Ectodermal cell (in vitro differentiated cells): Measurements from ENCODE around the gene WDR62.

Source experiments
- H3K27ac ChIP-seq: 2 replicates; pipeline ENCODE4 v1.7.0; 2013; ENCODE audit warnings: mild to moderate bottlenecking, low read depth, low read length; ENCODE audit not compliant: insufficient read depth, poor library complexity, severe bottlenecking
- H3K27me3 ChIP-seq: 2 replicates; pipeline ENCODE4 v1.7.0; 2013; ENCODE audit warnings: mild to moderate bottlenecking, low read length; ENCODE audit not compliant: insufficient read depth, control insufficient read depth, poor library complexity, severe bottlenecking
- H3K36me3 ChIP-seq: one replicate; pipeline ENCODE4 v1.7.0; 2013; ENCODE audit warnings: low read length; ENCODE audit not compliant: control insufficient read depth, insufficient read depth
- H3K4me1 ChIP-seq: one replicate; pipeline ENCODE4 v1.7.0; 2013; ENCODE audit warnings: low read length; ENCODE audit not compliant: control insufficient read depth, insufficient read depth
- H3K4me3 ChIP-seq: 2 replicates; pipeline ENCODE4 v1.7.0; 2013; ENCODE audit warnings: low read depth, low read length, control low read depth; ENCODE audit not compliant: insufficient read depth
- H3K9me3 ChIP-seq: 2 replicates; pipeline ENCODE4 v1.7.0; 2013; ENCODE audit warnings: mild to moderate bottlenecking, low read length, moderate library complexity; ENCODE audit not compliant: control insufficient read depth
- WGBS, 2 experiments: methylation state at CpG; one replicate each; pipeline ENCODE4 v1.1.7; 2013; ENCODE audit warnings: missing lambda C conversion rate in 2 of 2; 5-methylcytosine and 5-hydroxymethylcytosine counted together

Gene WDR62

GRCh38 chr19:36141039-36141927, 86.6 kb downstream of the WDR62 start:
- Histone ChIP-seq H3K27ac (no peak overlapping the region), H3K4me1 (peaks cover 5% of the 10 kb centered on the region), H3K27me3 (no peaks in the 10 kb centered on the region), H3K4me3 (peak overlapping the region; percentile 100), H3K9me3 (no peaks in the 10 kb centered on the region), H3K36me3 (peaks cover 25% of the 10 kb centered on the region)
- WGBS, 2 experiments = 15 to 16% methylated on average over 42 of the region's 42 CpGs

GRCh38 chr19:36142046-36142445, 87.3 kb downstream of the WDR62 start:
- Histone ChIP-seq H3K27me3 (no peaks in the 10 kb centered on the region), H3K4me1 (peaks cover 5% of the 10 kb centered on the region), H3K27ac (no peak overlapping the region), H3K4me3 (no peak overlapping the region), H3K36me3 (peaks cover 31% of the 10 kb centered on the region), H3K9me3 (no peaks in the 10 kb centered on the region)
- WGBS, 2 experiments = 95% methylated on average over 14 of the region's 14 CpGs

- 94 to 96% methylated on average over 9 of the region's 9 CpGs for WGBS, 2 experiments
- Histone ChIP-seq H3K36me3 (peaks cover 34% of the 10 kb centered on the region), H3K9me3 (no peaks in the 10 kb centered on the region)
Measured at GRCh38 chr19:36142496-36142895, 87.8 kb downstream of the WDR62 start.

GRCh38 chr19:36144624-36145023, 89.9 kb downstream of the WDR62 start:
- Histone ChIP-seq H3K36me3 (peaks cover 50% of the 10 kb centered on the region), H3K27ac (no peak overlapping the region)
- WGBS, 2 experiments = 92 to 97% methylated on average over 6 of the region's 6 CpGs

More at GRCh38 chr19:36142496-36142895, 87.8 kb downstream of the WDR62 start:
- Histone ChIP-seq H3K4me3 (no peak overlapping the region), H3K27ac (no peak overlapping the region), H3K4me1 (peaks cover 5% of the 10 kb centered on the region), H3K27me3 (no peaks in the 10 kb centered on the region)

GRCh38 chr19:36149673-36150406, 95.1 kb downstream of the WDR62 start:
- no peaks in the 10 kb centered on the region for H3K9me3 ChIP-seq
- H3K27ac ChIP-seq = no peak overlapping the region
- 94 to 95% methylated on average over 13 of the region's 13 CpGs for WGBS, 2 experiments
- no peaks in the 10 kb centered on the region for H3K27me3 ChIP-seq
- no peak overlapping the region for H3K4me3 ChIP-seq
- H3K36me3 ChIP-seq = peaks cover 47% of the 10 kb centered on the region
- H3K4me1 ChIP-seq = no peaks in the 10 kb centered on the region

More at GRCh38 chr19:36144624-36145023, 89.9 kb downstream of the WDR62 start:
- peaks cover 5% of the 10 kb centered on the region for H3K4me1 ChIP-seq
- H3K4me3 ChIP-seq = no peak overlapping the region
- H3K27me3 ChIP-seq = no peaks in the 10 kb centered on the region
- H3K9me3 ChIP-seq = no peaks in the 10 kb centered on the region

GRCh38 chr19:36150586-36150985, 95.9 kb downstream of the WDR62 start:
- Histone ChIP-seq H3K4me3 (no peak overlapping the region), H3K36me3 (peaks cover 46% of the 10 kb centered on the region), H3K4me1 (no peaks in the 10 kb centered on the region), H3K27ac (no peak overlapping the region), H3K27me3 (no peaks in the 10 kb centered on the region), H3K9me3 (no peaks in the 10 kb centered on the region)
- WGBS, 2 experiments = 89 to 92% methylated on average over 5 of the region's 5 CpGs

GRCh38 chr19:36151144-36152018, 96.7 kb downstream of the WDR62 start:
- no peak overlapping the region for H3K4me3 ChIP-seq
- H3K36me3 ChIP-seq = peaks cover 39% of the 10 kb centered on the region
- no peak overlapping the region for H3K27ac ChIP-seq
- no peaks in the 10 kb centered on the region for H3K27me3 ChIP-seq
- no peaks in the 10 kb centered on the region for H3K4me1 ChIP-seq
- WGBS, 2 experiments = 80 to 86% methylated on average over 47 of the region's 47 CpGs
- no peaks in the 10 kb centered on the region for H3K9me3 ChIP-seq

GRCh38 chr19:36152019-36152351, 97.3 kb downstream of the WDR62 start:
- WGBS, 2 experiments = 89 to 91% methylated on average over 16 of the region's 16 CpGs
- H3K36me3 ChIP-seq = peaks cover 35% of the 10 kb centered on the region
- H3K4me1 ChIP-seq = no peaks in the 10 kb centered on the region
- H3K27ac ChIP-seq = no peak overlapping the region
- H3K27me3 ChIP-seq = no peaks in the 10 kb centered on the region
- H3K4me3 ChIP-seq = no peak overlapping the region
- H3K9me3 ChIP-seq = no peaks in the 10 kb centered on the region

GRCh38 chr19:36152352-36153091, 97.8 kb downstream of the WDR62 start, which contains the start of gene COX7A1:
Gene COX7A1 (minus strand): TSS chr19:36152447. CDS start chr19:36152407, 40 bp downstream.
- H3K4me1 ChIP-seq = no peaks in the 10 kb centered on the region
- no peaks in the 10 kb centered on the region for H3K27me3 ChIP-seq
- no peak within 1 kb of the TSS for H3K4me3 ChIP-seq
- no peaks in the 10 kb centered on the region for H3K9me3 ChIP-seq
- WGBS, 2 experiments = 94 to 95% methylated on average over 40 of the region's 40 CpGs
- peaks cover 31% of the 10 kb centered on the region for H3K36me3 ChIP-seq
- H3K27ac ChIP-seq = no peak within 1 kb of the TSS
